HG03159 (cell line): Measurements from ENCODE around the gene ST3GAL6.

Source experiments
- ATAC-seq: cut with Tn5 transposase; IDR thresholded peaks from one replicate; pipeline ENCODE4 v1.9.1; 2021; ENCODE audit warnings: mild to moderate bottlenecking, moderate library complexity; ENCODE audit not compliant: unreplicated experiment

Gene ST3GAL6

DNA sequence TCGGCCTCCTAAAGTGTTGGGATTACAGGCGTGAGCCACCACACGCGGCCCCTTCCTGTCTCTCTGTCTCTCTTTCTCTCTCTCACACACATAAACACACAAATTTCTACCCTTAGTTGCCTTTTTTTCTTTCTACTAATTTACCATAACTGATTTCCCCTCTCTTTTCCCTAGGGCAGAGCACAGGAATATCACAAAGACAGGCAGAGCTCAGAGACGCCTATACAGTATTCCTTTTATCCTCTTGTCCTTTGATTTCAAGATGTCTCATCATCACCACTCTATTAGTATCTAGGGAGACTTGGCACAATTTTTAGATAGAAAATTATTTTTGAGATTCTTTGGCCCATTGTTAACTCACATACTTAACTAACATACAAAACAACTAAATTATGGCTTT is 25.8 kb upstream of the ST3GAL6 start:
- ATAC-seq, result no peak

GRCh38 chr3:98739266-98739665 is 23.9 kb upstream of the ST3GAL6 start:
- ATAC-seq, result no peak

- ATAC-seq, result no peak
These were observed 22.8 kb upstream of the ST3GAL6 start for GRCh38 chr3:98740324-98740723.

DNA sequence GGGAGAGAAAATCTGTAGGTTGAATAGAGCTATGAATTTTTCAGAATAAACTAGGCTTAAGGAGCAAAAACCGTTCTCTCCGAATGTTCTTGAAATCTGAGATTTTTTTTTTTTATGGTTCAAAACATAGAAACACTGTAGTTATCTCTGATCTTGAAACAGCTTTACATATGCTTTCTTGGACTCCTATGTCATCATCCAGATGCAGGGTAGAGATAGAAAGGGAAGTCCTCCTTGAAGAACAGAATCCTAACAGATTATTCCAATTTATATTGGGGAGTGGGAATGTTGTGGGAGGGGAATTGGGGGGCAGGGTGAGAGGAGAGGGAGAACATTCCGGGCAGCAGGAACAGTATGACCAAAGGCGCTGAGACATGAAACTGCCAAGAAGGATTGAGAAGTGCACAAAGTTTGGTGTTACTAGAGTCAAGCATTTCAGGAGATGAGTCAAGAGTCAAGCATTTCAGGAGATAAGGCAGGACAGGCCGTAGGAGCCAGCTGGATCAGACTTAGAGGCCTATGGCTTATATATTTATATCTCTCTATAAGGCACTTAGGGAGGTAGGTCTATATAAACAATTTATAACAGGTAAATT is 21.9 kb upstream of the ST3GAL6 start:
- no peak for ATAC-seq

GRCh38 chr3:98743071-98743470 is 20.1 kb upstream of the ST3GAL6 start:
- ATAC-seq, result no peak

GRCh38 chr3:98744283-98744682 is 18.9 kb upstream of the ST3GAL6 start:
- no peak for ATAC-seq

GRCh38 chr3:98745718-98746117 is 17.4 kb upstream of the ST3GAL6 start:
- peak; percentile 5 for ATAC-seq

DNA sequence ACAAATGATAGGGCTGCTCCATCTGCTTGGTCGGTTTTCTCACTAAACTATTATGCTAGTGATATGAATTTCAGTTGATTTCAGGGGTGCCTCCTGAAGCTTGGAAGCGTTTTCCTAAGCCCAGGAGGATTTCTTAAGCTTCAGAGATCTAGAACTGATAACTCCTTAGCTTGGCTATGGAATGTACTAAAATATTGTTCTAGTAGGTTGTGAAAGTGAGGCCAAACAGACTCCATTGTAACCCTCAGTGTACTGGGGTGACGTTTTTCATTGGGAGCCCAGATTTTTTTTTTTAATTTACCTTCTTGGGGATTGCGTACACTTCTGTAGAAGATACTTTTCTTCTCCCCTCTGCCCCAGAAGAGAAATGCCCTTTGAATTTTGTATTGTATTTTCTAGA is 17.0 kb upstream of the ST3GAL6 start:
- no peak for ATAC-seq

DNA sequence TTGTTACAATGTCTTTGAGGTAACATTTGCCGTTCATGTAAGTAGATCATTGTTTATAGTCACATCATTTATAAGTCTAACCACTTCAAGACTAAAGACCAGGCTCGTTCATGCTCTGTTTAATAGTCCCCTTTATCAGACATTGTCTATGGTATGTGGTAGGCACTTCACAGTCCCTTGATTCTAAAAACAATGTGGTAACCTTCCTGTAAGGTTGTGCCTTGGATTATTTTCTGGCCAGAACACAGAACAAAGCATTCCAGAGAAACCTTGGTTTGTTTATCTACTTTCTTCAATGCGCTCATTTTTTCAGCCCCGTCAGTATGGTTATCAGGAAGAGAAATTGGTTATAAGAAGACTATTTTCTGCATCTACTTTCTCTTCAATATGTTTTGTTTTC is 16.3 kb upstream of the ST3GAL6 start:
- no peak for ATAC-seq

DNA sequence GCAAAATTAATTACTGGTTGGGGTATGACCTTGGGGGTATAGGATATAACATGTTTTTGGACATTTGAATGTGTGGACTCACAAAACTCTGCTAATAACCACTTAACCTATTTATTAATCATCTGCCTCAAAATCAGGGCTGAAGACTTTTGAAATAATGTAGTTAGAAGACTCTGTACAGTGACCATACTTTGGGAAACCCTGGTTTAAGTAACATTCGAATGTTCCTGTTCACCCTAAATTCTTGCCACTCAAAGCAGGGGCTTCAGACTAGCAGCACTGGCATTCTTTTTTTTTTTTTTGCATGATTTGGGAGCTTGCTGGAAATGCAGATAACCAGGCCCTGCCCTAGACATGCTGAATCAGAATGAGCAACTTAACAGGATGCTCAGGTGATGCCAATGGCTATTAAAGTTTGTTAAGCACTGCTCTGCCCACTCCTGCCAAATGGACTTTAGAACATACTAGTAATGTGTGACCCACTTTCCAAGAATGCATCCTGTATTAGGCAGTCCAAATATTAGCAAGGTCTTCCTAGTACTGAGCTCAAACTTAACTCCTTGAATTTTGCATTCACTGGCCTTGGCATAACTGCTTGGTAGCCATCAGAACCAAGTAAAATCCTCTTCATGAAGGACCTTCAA is 12.7 kb upstream of the ST3GAL6 start:
- no peak for ATAC-seq

DNA sequence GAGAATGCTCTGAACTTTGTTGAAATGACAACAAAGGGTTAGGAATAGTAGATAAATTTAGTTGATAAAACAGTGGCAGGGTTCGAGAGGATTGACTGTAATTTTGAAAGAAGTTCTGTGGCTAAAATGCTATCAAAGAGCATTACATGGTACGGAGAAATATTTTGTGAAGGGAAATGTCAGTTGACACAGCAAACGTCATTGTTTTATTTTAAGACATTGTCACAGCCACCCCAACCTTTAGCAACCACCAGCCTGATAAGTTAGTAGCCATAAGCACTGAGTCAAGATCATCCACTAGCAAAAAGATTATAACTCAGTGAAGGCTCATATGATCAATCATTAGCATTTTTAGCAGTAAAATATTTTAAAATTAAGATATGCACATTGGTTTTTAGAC is 8.7 kb upstream of the ST3GAL6 start:
- ATAC-seq, result no peak

- ATAC-seq, result no peak
These were observed 7.5 kb upstream of the ST3GAL6 start for GRCh38 chr3:98755601-98756000.

- ATAC-seq, result no peak
These were observed 3.5 kb upstream of the ST3GAL6 start for GRCh38 chr3:98759629-98760028.

DNA sequence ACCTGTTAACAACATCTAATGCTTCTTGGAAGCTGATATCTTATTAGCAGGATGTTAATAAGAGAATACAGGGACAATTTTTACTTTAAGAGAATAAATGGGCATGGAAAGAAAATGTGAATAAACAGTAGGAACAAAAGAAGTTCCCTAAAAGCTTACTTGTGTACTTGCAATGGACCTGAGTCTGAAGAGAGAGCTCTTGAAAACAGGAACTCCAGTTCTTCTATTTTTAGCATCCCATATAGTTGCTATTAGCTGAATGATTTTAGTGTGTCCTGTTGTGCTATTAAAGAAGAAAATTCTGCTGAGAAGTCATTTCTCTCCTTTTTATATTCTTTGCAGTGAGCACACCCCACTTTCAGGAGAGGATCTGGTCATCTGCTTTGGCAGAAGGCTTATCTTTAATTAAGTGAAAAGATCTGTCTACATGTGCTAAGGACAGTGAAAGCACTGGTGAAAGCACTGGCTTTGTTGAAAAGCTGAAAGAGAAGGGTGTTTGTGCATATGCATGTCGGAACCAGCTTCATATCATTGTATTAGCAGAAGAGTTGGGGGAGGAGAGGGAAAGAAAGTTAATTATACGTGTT is 1.4 kb upstream of the ST3GAL6 start:
- ATAC-seq, result no peak

DNA sequence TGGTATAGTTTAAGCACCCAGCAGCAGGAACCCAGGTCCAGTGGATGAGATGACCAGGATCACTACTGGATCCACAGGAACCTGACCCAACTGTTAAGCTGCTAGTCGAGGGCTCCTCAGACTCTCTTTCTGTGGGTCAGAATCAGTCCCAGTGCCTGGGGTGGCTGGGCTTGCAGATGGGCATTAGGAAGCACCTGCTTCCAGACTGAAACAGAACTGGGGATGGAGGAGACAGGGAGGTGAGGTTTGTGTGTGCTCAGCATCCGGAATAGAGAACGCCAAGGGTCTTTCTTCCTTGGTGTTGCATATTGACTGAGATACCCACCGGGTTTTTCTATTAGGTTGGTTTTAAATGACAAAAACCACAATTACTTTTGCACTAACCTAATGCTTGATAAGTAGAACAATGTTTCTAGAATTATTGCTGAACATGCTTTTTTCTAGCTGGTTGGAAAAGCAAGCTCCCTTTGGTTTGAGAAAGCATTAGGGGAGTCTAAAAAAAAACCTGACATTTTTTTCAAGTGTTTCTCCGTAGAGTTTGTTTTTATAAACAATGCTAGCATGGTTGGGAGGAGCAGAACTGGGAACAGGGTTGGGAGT is 779 bp downstream of the ST3GAL6 start:
- no peak for ATAC-seq

GRCh38 chr3:98764472-98764884 is 1.3 kb downstream of the ST3GAL6 start:
- no peak for ATAC-seq

GRCh38 chr3:98765721-98766120 is 2.6 kb downstream of the ST3GAL6 start:
- ATAC-seq, result no peak

GRCh38 chr3:98766924-98767323 is 3.8 kb downstream of the ST3GAL6 start:
- ATAC-seq, result no peak

- no peak for ATAC-seq
These were observed 5.8 kb downstream of the ST3GAL6 start for GRCh38 chr3:98768961-98769360.

DNA sequence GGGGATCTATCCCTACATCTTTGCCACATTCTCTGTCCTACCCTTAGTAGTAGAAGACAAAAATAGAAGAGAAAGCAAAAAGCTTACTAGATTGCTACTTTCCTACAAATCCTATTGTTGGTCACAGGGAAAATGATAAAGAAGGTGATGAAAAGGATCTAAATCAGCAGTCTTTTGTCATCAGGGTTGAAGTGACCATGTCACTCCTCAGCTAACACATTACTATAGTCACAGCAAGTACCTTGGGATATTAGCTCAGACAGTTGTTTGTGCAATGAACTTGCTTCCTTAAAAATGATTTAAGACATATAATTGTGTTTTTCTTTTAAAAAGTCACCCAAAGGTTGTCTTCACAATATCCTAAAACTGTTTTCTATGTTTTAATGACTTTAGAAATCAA is 6.3 kb downstream of the ST3GAL6 start:
- no peak for ATAC-seq

DNA sequence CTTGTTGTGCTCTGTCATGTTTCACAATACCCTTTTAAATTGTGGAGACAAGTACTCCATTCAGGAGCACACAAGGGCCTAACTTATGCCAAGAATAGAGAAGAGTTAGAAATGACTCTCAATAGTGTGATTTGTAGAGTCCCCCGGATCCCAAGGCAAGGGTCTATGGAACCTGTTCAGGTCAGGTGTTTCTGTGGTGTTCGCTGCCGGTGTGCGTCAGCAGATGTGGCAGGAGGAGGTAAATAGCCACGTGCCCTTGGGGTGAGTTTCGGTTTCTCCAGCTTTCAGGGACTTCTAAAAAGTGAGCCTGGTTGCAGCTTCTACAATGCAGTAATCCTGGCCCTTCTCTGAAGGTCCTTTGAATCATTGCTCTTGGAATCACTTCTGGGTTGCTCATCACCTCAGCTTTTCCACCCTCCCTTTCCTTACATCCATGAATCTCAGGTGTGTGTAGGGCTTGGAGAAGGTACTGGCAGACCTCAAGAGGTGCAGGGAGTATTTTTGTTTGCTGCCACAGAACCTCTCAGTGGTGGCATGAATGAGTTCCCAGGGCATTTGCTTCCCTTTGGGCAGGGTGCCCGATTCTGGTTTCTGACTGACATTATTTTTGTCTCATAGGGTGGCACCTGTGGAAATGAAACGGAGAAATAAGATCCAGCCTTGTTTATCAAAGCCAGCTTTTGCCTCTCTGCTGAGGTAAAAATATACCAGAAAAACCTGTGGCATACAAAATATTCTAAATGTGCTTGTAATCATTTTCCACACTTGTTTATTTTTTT is 7.3 kb downstream of the ST3GAL6 start:
- peak; percentile 86 for ATAC-seq
